Liver (tissue), 9 donors: ENCODE results near the gene TAS2R9. TPM values are rescaled to one million over a fixed set of nuclear protein-coding genes. Genes with fewer than 3 reads are reported as not detected.

ENCODE experiments used
- DNase-seq: peaks from one replicate; pipeline ENCODE4 v3.0.0-alpha.2; 2017; ENCODE audit warnings: low spot score
- H3K27ac ChIP-seq, 2 donors: one replicate each; pipeline ENCODE4 v1.7.0; 2013; ENCODE audit warnings: inconsistent platforms in 2 of 2, low read length in 2 of 2, control low read depth in 1 of 2, low read depth in 1 of 2, mild to moderate bottlenecking in 1 of 2
- H3K27me3 ChIP-seq, 4 donors: one replicate each; pipeline versions ENCODE4 v1.6.1 to v1.7.0; 2013; ENCODE audit warnings: low read length in 3 of 4, inconsistent platforms in 1 of 4, mild to moderate bottlenecking in 1 of 4, moderate library complexity in 1 of 4; ENCODE audit not compliant: control insufficient read depth in 4 of 4, insufficient read depth in 4 of 4
- H3K36me3 ChIP-seq, 4 donors: one replicate each; pipeline versions ENCODE4 v1.6.1 to v1.7.0; 2013; ENCODE audit warnings: low read length in 3 of 4, mild to moderate bottlenecking in 3 of 4, low read depth in 1 of 4, moderate library complexity in 1 of 4; ENCODE audit not compliant: control insufficient read depth in 4 of 4, insufficient read depth in 3 of 4
- H3K4me1 ChIP-seq, 4 donors: one replicate each; pipeline versions ENCODE4 v1.6.1 to v1.7.0; 2013; ENCODE audit warnings: low read length in 3 of 4, mild to moderate bottlenecking in 3 of 4, moderate library complexity in 1 of 4; ENCODE audit not compliant: control insufficient read depth in 4 of 4, insufficient read depth in 4 of 4
- H3K4me3 ChIP-seq, 3 donors: one replicate each; pipeline versions ENCODE4 v1.6.1 to v1.7.0; 2013; ENCODE audit warnings: low read length in 3 of 3, control low read depth in 1 of 3, low read depth in 1 of 3, mild to moderate bottlenecking in 1 of 3
- H3K9ac ChIP-seq, 2 donors: one replicate each; pipeline ENCODE4 v1.7.0; 2013; ENCODE audit warnings: low read length in 2 of 2, mild to moderate bottlenecking in 2 of 2, moderate library complexity in 2 of 2, control low read depth in 1 of 2, low read depth in 1 of 2
- H3K9me3 ChIP-seq, 4 donors: one replicate each; pipeline versions ENCODE4 v1.6.1 to v1.7.0; 2013; ENCODE audit warnings: low read length in 3 of 4; ENCODE audit not compliant: control insufficient read depth in 4 of 4
- CTCF ChIP-seq: fragments of 150-350 bp; IDR thresholded peaks from 2 replicates; pipeline ENCODE4 v1.5.1; 2017; ENCODE audit warnings: improper control_type of control experiment, low read depth, low read length; ENCODE audit not compliant: missing input control
- EGR1 ChIP-seq, 2 donors: IDR thresholded peaks; 2 replicates each; pipeline ENCODE4 v1.6.1; 2016 to 2018; ENCODE audit warnings: antibody characterized with exemption in 2 of 2, low read depth in 2 of 2
- FOXA1 ChIP-seq: IDR thresholded peaks from 2 replicates; pipeline ENCODE4 v1.6.1; 2016; ENCODE audit warnings: antibody characterized with exemption
- FOXA2 ChIP-seq: IDR thresholded peaks from 2 replicates; pipeline ENCODE4 v1.6.1; 2016; ENCODE audit warnings: antibody characterized with exemption
- HNF4G ChIP-seq: IDR thresholded peaks from 2 replicates; pipeline ENCODE4 v1.6.1; 2016; ENCODE audit warnings: antibody characterized with exemption
- JUND ChIP-seq, 2 donors: IDR thresholded peaks; 2 replicates each; pipeline ENCODE4 v1.6.1; 2016; ENCODE audit warnings: antibody characterized with exemption in 2 of 2
- NR2F2 ChIP-seq: IDR thresholded peaks from 2 replicates; pipeline ENCODE4 v1.6.1; 2016; ENCODE audit warnings: antibody characterized with exemption
- RAD21 ChIP-seq, 2 donors: IDR thresholded peaks; 2 replicates each; pipeline ENCODE4 v1.6.1; 2016; ENCODE audit warnings: antibody characterized with exemption in 2 of 2, mild to moderate bottlenecking in 2 of 2
- RXRA ChIP-seq, 2 donors: IDR thresholded peaks; 2 replicates each; pipeline ENCODE4 v1.6.1; 2017 to 2018; ENCODE audit warnings: antibody characterized with exemption in 2 of 2, mild to moderate bottlenecking in 1 of 2
- SP1 ChIP-seq: IDR thresholded peaks from 2 replicates; pipeline ENCODE4 v1.6.1; 2018; ENCODE audit warnings: antibody characterized with exemption, mild to moderate bottlenecking
- TAF1 ChIP-seq: conservative IDR thresholded peaks from 2 replicates; pipeline ENCODE4 v1.6.1; 2016; ENCODE audit warnings: antibody characterized with exemption, mild to moderate bottlenecking
- YY1 ChIP-seq: IDR thresholded peaks from 2 replicates; pipeline ENCODE4 v1.6.1; 2016; ENCODE audit warnings: antibody characterized with exemption, mild to moderate bottlenecking
- ZBTB33 ChIP-seq: IDR thresholded peaks from 2 replicates; pipeline ENCODE4 v1.6.1; 2016; ENCODE audit warnings: antibody characterized with exemption
- WGBS: extraction: QIAGEN DNeasy Blood & Tissue Kit; methylation state at CpG from one replicate; pipeline ENCODE4 v1.1.7; 2013; 5-methylcytosine and 5-hydroxymethylcytosine counted together
- polyA plus RNA-seq, 2 donors: library from polyadenylated mRNA; stranded (reverse) in 1 of 2; unstranded in 1 of 2; fragments of 200-250 nt in 1 of 2; fragments of >200 nt in 1 of 2; fragmentation: Nextera tagmentation in 1 of 2; extraction: Ambion mirVana in 1 of 2; gene quantifications; one replicate each; pipeline versions ENCODE4 v1.2.1 to v1.2.3, GENCODE V29; 2013 to 2015
- total RNA-seq, 2 donors: library from RNA; depleted of rRNA; stranded (reverse); fragments of >200 nt; gene quantifications; one replicate each; pipeline ENCODE4 v1.2.3, GENCODE V29; 2014
- TF ChIP-seq, protein P1 (sequence below): IDR thresholded peaks from 2 replicates; pipeline ENCODE4 v1.6.1; 2016; ENCODE audit warnings: antibody characterized with exemption
- TF ChIP-seq, protein P2 (sequence below): IDR thresholded peaks from 2 replicates; pipeline ENCODE4 v1.6.1; 2016; ENCODE audit warnings: antibody characterized with exemption
- donor health status: healthy.
- donor health status: healthy.
- donor health status: healthy.
- donor health status: healthy.
- donor health status: healthy.

The TAS2R9 gene
- total and polyA plus RNA-seq, 4 donors, result 0.33 TPM; not detected in 3

- H3K4me1 ChIP-seq, result no peaks in the 10 kb centered on the region
- H3K36me3 ChIP-seq, result peaks cover 0 to 6% (median under 1%) of the 10 kb centered on the region in 4 donors
- no peaks in the 10 kb centered on the region for H3K27me3 ChIP-seq
- no peak overlapping the region for H3K27ac ChIP-seq
- TF ChIP-seq RAD21 (IDR thresholded peaks at IDR 0.05) (no peak), EGR1 (IDR thresholded peaks at IDR 0.05; ENCODE audit: low read depth in 2 of 2) (no peak), RXRA (IDR thresholded peaks at IDR 0.05) (no peak), ZBTB33 (no peak)
- TF ChIP-seq, protein P1, sequence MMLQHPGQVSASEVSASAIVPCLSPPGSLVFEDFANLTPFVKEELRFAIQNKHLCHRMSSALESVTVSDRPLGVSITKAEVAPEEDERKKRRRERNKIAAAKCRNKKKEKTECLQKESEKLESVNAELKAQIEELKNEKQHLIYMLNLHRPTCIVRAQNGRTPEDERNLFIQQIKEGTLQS, result no peak
- TF ChIP-seq, protein P2, sequence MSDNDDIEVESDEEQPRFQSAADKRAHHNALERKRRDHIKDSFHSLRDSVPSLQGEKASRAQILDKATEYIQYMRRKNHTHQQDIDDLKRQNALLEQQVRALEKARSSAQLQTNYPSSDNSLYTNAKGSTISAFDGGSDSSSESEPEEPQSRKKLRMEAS, result no peak
- peaks cover 0 to 2% (median 0%) of the 10 kb centered on the region in 4 donors for H3K9me3 ChIP-seq
- no peak overlapping the region for H3K4me3 ChIP-seq
- no peak overlapping the region for H3K9ac ChIP-seq
- WGBS, result 90% methylated on average over 2 of the region's 2 CpGs
- DNase-seq, result no peak
Observed at GRCh38 chr12:10853776-10854175, 43.8 kb upstream of the TAS2R9 start.

GRCh38 chr12:10851243-10851858, 41.4 kb upstream of the TAS2R9 start:
- no peak for DNase-seq
- Histone ChIP-seq H3K27me3 (no peaks in the 10 kb centered on the region), H3K4me1 (no peaks in the 10 kb centered on the region), H3K36me3 (peaks cover 0 to 3% (median 3%) of the 10 kb centered on the region in 4 donors), H3K9ac (no peak overlapping the region), H3K27ac (no peak overlapping the region), H3K9me3 (peaks cover 0 to 2% (median 0%) of the 10 kb centered on the region in 4 donors), H3K4me3 (no peak overlapping the region)
- TF ChIP-seq HNF4G (no peak), TAF1 (no peak), ZBTB33 (no peak), YY1 (no peak), FOXA1 (no peak), SP1 (no peak), FOXA2 (no peak), CTCF (no peak), NR2F2 (no peak), JUND (IDR thresholded peaks at IDR 0.05) (no peak), RAD21 (IDR thresholded peaks at IDR 0.05) (no peak)
- TF ChIP-seq, protein P1, result no peak
- WGBS, result 92% methylated on average over 4 of the region's 4 CpGs
